ENCODE measurements around the gene WBP1.
"Not testable (repeated sequence)": the region's sequence is repeated elsewhere in the genome, so short reads cannot be mapped to it uniquely, and the experiment has no call there.

The WBP1 gene

GRCh38 chr2:74427551-74427950 is 30.7 kb upstream of the WBP1 start:
- DNase-seq (no peak), ATAC-seq (no peak)

- no peak for ATAC-seq
Measured at GRCh38 chr2:74428675-74429074, 29.6 kb upstream of the WBP1 start.

GRCh38 chr2:74429487-74430451 is 28.5 kb upstream of the WBP1 start:
- ATAC-seq = no peak
- no peak for DNase-seq

More at GRCh38 chr2:74428675-74429074, 29.6 kb upstream of the WBP1 start:
- no peak for DNase-seq

GRCh38 chr2:74430502-74430901 is 27.7 kb upstream of the WBP1 start:
- DNase-seq (no peak), ATAC-seq (no peak)

DNA sequence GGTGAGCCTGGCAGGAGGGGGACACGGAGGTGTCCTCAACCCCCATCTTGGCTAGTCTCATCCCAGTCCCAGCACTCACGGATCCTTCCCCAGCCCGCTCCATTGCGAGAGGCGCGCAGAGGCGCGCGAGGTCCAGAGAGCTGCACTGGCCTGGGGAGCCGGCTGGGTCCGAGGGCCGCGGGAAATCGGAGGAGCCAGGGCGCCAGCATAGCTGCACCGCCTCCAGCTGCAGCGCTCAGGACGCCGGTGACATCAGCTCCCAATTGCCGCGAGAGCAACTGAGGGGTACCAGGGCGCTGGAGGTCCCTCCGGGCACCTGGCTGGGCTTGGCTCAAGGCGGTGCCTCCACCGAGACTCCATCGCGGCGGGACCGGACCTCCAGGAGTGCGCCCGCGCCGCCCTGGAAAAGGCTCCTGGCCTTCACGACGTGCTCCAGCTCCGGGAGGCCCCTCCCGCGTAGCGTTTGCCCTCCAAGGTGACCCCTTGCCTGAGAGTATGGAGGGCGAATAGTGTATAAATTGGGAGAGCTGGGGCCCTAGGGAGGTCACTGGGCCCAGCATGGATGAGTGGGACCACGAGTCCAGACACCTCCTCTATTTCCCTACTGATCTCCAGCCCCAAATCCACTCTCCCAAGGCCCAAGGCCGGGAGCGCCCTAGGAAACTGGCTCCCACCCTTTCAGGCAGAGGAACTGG is 22.0 kb upstream of the WBP1 start:
- ATAC-seq = no peak
- no peak for DNase-seq

- DNase-seq (no peak), ATAC-seq (no peak)
Measured at GRCh38 chr2:74436848-74437695, 21.2 kb upstream of the WBP1 start.

DNA sequence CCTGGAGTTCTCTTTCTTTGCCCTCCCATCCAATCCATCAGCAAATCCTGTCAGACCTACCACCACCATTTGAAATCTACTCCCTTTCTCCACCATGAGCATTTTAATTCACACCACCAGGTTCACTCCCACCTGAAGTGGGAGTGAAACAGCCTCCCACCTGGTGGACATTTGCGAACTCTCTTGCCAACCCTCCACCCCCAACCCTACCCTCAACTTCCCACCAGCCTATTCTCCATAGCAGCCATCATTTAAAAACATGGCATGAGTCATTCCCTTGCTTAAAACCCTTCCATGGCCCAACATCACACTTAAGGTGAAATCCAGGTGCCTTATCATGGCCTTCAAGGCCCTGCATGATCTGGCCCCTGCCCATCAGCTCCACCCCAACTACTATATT is 20.0 kb upstream of the WBP1 start:
- no peak for ATAC-seq
- no peak for DNase-seq

DNA sequence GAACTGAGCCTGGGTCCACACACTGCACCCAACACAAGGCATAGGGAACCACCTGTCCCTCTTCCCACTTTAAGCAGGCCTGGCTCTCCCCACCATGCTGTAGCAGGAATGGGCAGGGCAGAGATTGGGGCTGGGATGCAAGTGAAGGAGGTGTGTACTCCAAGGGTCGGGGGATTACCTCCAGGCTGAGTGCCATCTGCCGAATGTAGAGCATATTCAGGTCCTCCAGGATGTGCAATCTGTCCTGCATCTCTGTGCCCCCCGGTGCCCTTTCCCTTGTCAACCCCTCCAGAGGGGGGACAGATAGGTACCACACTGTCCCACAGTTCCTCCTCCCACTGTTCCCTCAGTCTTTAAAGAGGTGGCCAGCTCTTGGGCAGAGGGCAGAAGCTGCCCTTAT is 18.9 kb upstream of the WBP1 start:
- ATAC-seq = no peak
- DNase-seq = no peak

DNA sequence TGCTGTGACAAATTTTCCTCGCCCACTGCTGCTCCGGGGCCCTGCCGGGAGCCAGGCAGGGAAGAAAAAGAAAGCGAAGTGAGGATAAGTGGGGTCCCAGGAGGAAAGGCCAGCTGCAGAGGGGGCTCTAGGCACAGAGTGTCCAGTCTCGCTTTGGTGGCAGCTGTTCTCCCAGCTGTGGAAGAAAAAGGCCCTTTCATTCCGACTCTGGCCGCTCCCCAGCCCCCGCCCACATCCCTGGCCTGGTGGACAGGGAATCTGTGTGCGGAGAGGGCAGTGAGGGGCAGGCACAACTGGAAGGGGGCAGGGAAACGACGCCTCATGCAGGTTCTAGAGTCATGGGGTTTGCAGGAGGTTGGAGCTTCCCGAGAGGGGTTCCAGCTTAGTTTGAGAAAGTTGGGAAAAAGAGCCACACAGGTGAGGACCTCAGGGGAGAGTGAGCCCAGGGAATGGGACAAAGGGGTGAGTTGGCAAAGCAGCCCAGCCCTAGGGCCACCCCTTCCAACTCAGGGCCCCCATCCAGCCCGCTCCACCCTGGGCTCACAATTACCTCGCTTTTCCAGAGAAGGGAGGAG is 18.3 kb upstream of the WBP1 start:
- no peak for DNase-seq

DNA sequence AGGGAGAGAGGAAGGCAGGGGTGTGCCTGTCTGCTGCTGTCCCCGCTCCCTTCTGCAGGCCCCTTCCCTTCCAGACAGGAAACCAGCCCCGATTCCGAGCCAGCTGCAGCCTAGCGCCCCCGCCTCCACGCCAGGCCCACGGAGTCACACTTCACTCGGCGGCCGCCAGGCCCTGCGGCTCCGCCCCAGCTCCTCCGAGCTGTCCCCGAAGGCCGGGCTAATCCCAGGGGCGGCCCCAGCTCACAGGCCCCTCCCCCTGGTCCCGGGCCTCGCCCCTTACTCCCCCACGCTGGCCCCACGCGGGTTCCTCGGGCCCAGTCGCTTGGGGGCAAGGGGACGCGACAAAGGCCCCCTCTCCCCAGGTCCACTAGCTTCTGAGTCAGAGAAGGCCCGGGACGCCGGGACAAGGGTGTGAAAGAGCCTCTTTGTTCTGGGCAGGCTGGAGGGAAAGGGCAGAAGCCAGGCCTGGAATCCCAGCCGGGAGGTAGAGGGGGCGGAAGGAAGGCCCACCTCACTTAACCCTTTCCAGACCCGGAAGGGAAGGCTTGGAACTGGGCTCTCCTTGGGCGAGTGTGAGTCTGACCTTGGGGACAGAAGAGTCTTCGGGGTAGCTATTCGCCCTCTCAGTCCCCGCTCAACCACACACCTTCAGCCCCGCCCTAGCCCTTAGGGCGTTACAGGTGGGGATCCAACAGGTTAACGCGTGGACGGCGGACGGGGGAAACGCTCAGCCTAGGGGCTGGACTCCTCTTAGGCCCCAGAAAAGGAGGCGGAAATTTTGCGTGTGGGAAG is 17.7 kb upstream of the WBP1 start:
- ATAC-seq (peak; percentile 87), DNase-seq (peak; percentile 72)

More for the DNA sequence above, 18.3 kb upstream of the WBP1 start:
- ATAC-seq = no peak

- DNase-seq (no peak), ATAC-seq (peak; percentile 29)
Measured at GRCh38 chr2:74441170-74441689, 17.0 kb upstream of the WBP1 start.

- ATAC-seq (peak; percentile 4), DNase-seq (peak; percentile 57)
Measured at GRCh38 chr2:74441690-74442482, 16.4 kb upstream of the WBP1 start, which contains the start of gene RTKN. Gene RTKN (minus strand): TSS chr2:74441937. CDS start chr2:74441816, 121 bp downstream.

GRCh38 chr2:74442483-74443297 is 15.5 kb upstream of the WBP1 start:
- not testable (repeated sequence) for ATAC-seq, DNase-seq

DNA sequence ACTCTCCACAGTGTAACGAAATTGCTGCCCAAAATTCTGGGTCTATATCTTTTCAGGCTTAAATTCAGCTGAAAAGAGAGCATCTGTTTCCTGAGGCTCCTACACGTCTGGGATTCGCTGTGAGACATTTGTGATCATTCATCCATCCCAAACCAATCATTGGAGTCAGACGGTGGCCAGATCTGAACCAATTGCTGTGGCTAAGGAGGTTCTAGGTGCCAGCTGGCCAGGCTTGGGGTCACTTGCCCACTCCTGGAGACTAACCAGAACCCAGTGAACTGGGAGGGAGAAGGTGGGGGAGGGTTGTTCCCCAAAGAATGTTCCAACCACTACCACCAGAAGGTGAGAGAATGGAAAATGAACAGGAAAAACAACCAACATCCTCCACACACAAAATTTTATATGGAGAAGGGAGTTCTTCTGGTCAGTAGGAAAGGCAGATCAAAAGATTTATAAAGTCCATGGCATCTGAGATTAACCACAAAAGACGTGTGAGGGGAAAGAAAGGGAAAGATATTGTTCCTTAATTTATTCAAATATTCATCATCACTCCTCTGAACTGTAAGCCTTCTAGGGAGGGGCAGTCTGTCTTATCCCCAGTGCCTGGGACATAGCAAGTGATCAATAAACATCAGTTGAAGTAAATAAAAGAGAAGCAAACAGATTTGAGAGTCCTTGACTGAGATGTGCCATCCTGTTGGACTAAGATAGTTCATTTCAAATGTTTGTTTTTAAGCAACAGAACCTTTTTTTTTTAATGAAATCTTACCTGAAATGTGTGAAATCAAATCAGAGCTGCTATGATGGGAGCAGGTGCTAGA is 13.5 kb upstream of the WBP1 start:
- DNase-seq = no peak
- ATAC-seq = no peak

DNA sequence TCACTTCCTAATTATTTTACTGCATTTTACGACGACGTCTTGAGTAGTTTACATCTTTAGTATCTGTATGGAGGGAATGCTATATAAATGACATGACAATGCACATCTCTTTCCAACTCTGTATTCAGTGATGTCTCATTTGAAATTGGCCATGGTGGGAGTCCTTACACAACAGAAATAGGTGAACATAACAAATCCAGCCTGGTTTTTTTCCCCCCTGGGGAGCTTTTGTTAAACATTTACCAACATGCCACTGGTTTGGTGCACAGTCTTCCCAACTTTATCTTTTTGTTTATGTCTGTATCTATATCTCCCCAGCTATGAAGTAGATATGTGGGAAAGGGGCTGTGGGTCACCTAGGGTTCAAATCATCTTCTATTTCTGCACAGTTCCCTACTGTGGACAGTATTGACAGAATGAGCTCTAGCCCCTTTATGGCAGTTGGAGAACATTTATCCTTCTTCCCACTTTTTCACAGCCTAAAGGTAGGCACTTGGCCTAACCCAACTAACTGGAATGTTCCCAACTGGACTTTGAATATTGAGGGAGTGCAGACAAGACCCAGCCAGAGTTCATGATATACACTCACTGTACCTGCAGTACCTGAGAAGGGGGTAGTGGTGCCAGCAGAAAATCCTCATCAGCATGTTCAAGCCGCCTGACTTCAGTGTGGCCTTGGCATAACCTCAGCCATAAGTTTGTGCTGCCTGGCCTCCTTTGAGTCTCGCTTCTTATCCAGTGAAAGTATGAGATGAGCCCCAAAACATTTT is 10.8 kb upstream of the WBP1 start:
- ATAC-seq (no peak), DNase-seq (no peak)

DNA sequence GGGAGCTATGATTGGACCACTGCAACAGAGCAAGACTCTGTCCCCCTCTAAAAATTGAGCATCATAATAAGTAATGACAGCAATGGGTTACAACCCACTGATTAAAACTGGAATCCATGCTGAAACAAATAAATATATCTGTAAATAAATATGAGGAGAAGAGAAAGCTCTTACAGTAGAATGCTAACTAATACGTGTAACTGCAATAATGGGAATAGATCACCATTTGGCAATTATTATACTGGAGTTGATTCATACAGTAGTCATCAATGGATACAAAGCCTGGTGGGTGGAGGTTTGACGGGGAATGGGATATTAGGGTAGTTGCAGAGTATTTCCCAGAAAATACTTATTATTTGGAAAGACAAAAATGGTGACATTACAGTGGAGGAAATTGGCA is 9.5 kb upstream of the WBP1 start:
- no peak for DNase-seq

DNA sequence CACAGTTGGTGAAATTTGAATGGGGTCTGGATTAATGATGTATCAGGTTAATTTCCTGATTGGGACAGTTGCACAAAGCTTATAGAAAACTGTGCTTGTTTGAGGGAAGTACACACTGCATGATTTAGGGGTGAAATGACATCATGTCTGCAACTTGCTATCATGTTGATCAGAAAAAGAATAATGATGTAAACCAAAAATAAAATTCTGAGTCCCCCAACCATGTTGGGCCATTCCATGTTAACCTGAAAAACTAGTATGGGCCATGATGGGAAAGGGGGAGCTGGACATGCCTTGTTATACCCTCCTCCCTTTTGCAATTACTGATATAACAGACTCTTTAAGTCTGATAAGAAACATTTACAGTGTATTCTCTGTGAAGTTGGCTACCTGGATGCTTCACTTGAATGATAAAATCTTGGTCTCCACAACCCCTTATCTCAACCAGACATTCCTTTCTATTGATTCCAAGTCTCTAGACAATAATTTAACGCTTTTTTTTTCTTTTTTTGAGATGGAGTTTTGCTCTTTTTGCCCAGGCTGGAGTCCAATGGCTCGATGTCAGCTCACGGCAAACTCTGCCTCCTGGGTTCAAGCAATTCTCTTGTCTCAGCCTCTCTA is 7.6 kb upstream of the WBP1 start:
- ATAC-seq = no peak

More for the DNA sequence above, 9.5 kb upstream of the WBP1 start:
- ATAC-seq = no peak

More for the DNA sequence above, 7.6 kb upstream of the WBP1 start:
- DNase-seq = no peak

All from stimulated activated naive CD8-positive, alpha-beta T cell treated with anti-CD3 and anti-CD28 coated beads, Interleukin-15, Interleukin-2, amounts not matched to agents 100 U/mL and 50 U/mL, for 24 hours (primary cell).